SK-N-SH (cell line): ENCODE measurements around the gene CRB1. TPM values are rescaled to one million over a fixed set of nuclear protein-coding genes. Genes with fewer than 3 reads are reported as not detected.

Source experiments
- CTCF ChIA-PET: fragments of 300-600, 350-600 bp; formaldehyde crosslinking; extraction: SDS; loops from one replicate; lab custom pipeline; 2021; lab: Yijun Ruan, JAX
- POLR2A ChIA-PET: fragments of 350-600 bp; sonication (Branson Sonifier 250); formaldehyde crosslinking; extraction: SDS; loops from one replicate; lab custom pipeline; 2020; ENCODE audit warnings: antibody characterized with exemption, inconsistent platforms; lab: Yijun Ruan, JAX
- DNase-seq: peaks from one replicate; pipeline ENCODE4 v3.0.0; 2012
- H2AFZ ChIP-seq: fragments of 200-600 bp; sonication (generic); 2 replicates; pipeline ENCODE4 v1.8.1; 2016; ENCODE audit warnings: antibody characterized with exemption, mild to moderate bottlenecking, low read depth
- H3F3A ChIP-seq: fragments of 200-600 bp; sonication (generic); replicated peaks from 2 replicates; pipeline ENCODE3; 2016; ENCODE audit warnings: antibody characterized with exemption, mild to moderate bottlenecking; ENCODE audit not compliant: insufficient read depth
- H3K27ac ChIP-seq, 2 experiments: fragments of 200-500 bp in 1 of 2; fragments of 200-600 bp in 1 of 2; sonication (Bioruptor generic) in 1 of 2; sonication (generic), shearing (Covaris generic) in 1 of 2; 2 replicates each; pipeline versions ENCODE4 v1.5.1 to v1.6.1; 2014 to 2016; ENCODE audit warnings: low read depth in 2 of 2, inconsistent platforms in 1 of 2, low read length in 1 of 2, mild to moderate bottlenecking in 1 of 2, mixed read lengths in 1 of 2
- H3K27me3 ChIP-seq: fragments of 200-600 bp; sonication (generic), shearing (Covaris generic); 2 replicates; pipeline ENCODE4 v1.6.1; 2016; ENCODE audit warnings: mixed run types; ENCODE audit not compliant: insufficient read depth
- H3K36me3 ChIP-seq, 2 experiments: fragments of 200-500 bp in 1 of 2; fragments of 200-600 bp in 1 of 2; sonication (Bioruptor generic) in 1 of 2; sonication (generic) in 1 of 2; replicated peaks in 1 of 2; 2 replicates each; pipeline versions ENCODE3 to v1.5.1; 2014 to 2016; ENCODE audit warnings: low read length in 1 of 2, mild to moderate bottlenecking in 1 of 2; ENCODE audit not compliant: insufficient read depth in 2 of 2, control insufficient read depth in 1 of 2
- H3K4me1 ChIP-seq, 2 experiments: fragments of 200-500 bp in 1 of 2; fragments of 200-600 bp in 1 of 2; sonication (Bioruptor generic) in 1 of 2; sonication (generic), shearing (Covaris generic) in 1 of 2; 2 replicates each; pipeline versions ENCODE4 v1.5.1 to v1.6.1; 2014 to 2016; ENCODE audit warnings: low read depth in 1 of 2, low read length in 1 of 2, mixed run types in 1 of 2; ENCODE audit not compliant: insufficient read depth in 2 of 2, control insufficient read depth in 1 of 2
- H3K4me2 ChIP-seq: fragments of 200-600 bp; sonication (generic), shearing (Covaris generic); 2 replicates; pipeline ENCODE4 v1.6.1; 2017; ENCODE audit warnings: mixed run types
- H3K4me3 ChIP-seq, 2 experiments: fragments of 200-500 bp in 1 of 2; fragments of 200-600 bp in 1 of 2; sonication (Bioruptor generic) in 1 of 2; sonication (generic), shearing (Covaris generic) in 1 of 2; 2 replicates each; pipeline versions ENCODE4 v1.5.1 to v1.8.1; 2014 to 2016; ENCODE audit warnings: low read depth in 2 of 2, inconsistent platforms in 1 of 2, low read length in 1 of 2, mild to moderate bottlenecking in 1 of 2, mixed read lengths in 1 of 2, moderate library complexity in 1 of 2
- H3K79me2 ChIP-seq: fragments of 200-600 bp; sonication (generic); 2 replicates; pipeline ENCODE4 v1.8.1; 2017; ENCODE audit warnings: mild to moderate bottlenecking; ENCODE audit not compliant: insufficient read depth
- H3K9ac ChIP-seq: fragments of 200-600 bp; sonication (generic); 2 replicates; pipeline ENCODE4 v1.6.1; 2017; ENCODE audit warnings: mixed run types
- H3K9me2 ChIP-seq: fragments of 200-600 bp; sonication (generic); 2 replicates; pipeline ENCODE4 v1.6.1; 2017; ENCODE audit warnings: mixed run types
- H3K9me3 ChIP-seq: fragments of 200-600 bp; sonication (generic); 2 replicates; pipeline ENCODE4 v1.6.1; 2017; ENCODE audit warnings: mixed run types, mild to moderate bottlenecking, moderate library complexity
- H4K20me1 ChIP-seq: fragments of 200-600 bp; sonication (generic); 2 replicates; pipeline ENCODE4 v1.6.1; 2017; ENCODE audit warnings: mild to moderate bottlenecking, mixed run types; ENCODE audit not compliant: insufficient read depth
- CHD2 ChIP-seq: fragments of 150-350 bp; IDR thresholded peaks from 2 replicates; pipeline ENCODE4 v1.6.1; 2018; ENCODE audit warnings: low read length; ENCODE audit not compliant: partially characterized antibody
- ELF1 ChIP-seq: IDR thresholded peaks from 2 replicates; pipeline ENCODE4 v1.4.0; 2012
- EZH2phosphoT487 ChIP-seq: fragments of 200-600 bp; sonication (generic); IDR thresholded peaks from 2 replicates; pipeline ENCODE4 v1.6.1; 2017; ENCODE audit warnings: low read depth, mixed run types, mild to moderate bottlenecking, antibody characterized with exemption, moderate library complexity, borderline replicate concordance
- FOXM1 ChIP-seq: IDR thresholded peaks from 2 replicates; pipeline ENCODE4 v1.4.0; 2012; ENCODE audit warnings: low read depth, mild to moderate bottlenecking
- MEF2A ChIP-seq: IDR thresholded peaks from 2 replicates; pipeline ENCODE4 v1.4.0; 2012; ENCODE audit warnings: low read depth, borderline replicate concordance
- MXI1 ChIP-seq: IDR thresholded peaks from 2 replicates; pipeline ENCODE4 v1.6.1; 2012; ENCODE audit warnings: mild to moderate bottlenecking, low read depth, low read length, improper control_type of control experiment
- NFIC ChIP-seq: IDR thresholded peaks from 2 replicates; pipeline ENCODE4 v1.4.0; 2012; ENCODE audit warnings: borderline replicate concordance
- PBX3 ChIP-seq: IDR thresholded peaks from 2 replicates; pipeline ENCODE4; 2012
- POLR2AphosphoS5 ChIP-seq: IDR thresholded peaks from 2 replicates; pipeline ENCODE4 v1.6.1; 2012; ENCODE audit warnings: low read depth, low read length
- RAD21 ChIP-seq: IDR thresholded peaks from 2 replicates; pipeline ENCODE4 v1.6.1; 2012; ENCODE audit warnings: mild to moderate bottlenecking, low read length
- RCOR1 ChIP-seq: fragments of 150-350 bp; IDR thresholded peaks from 2 replicates; pipeline ENCODE4 v1.6.1; 2017; ENCODE audit warnings: antibody characterized with exemption, low read length
- RXRA ChIP-seq: IDR thresholded peaks from 2 replicates; pipeline ENCODE4 v1.4.0; 2012; ENCODE audit warnings: low read depth, mild to moderate bottlenecking, borderline replicate concordance
- TAF1 ChIP-seq: IDR thresholded peaks from 2 replicates; pipeline ENCODE4 v1.6.1; 2012; ENCODE audit warnings: low read depth, mild to moderate bottlenecking, low read length, moderate library complexity, borderline replicate concordance
- TCF12 ChIP-seq: IDR thresholded peaks from 2 replicates; pipeline ENCODE4 v1.4.0; 2012
- TEAD4 ChIP-seq: IDR thresholded peaks from 2 replicates; pipeline ENCODE4 v1.4.0; 2012; ENCODE audit warnings: mild to moderate bottlenecking, borderline replicate concordance; ENCODE audit not compliant: insufficient read depth
- YY1 ChIP-seq: IDR thresholded peaks from 2 replicates; pipeline ENCODE4 v1.4.0; 2012; ENCODE audit warnings: low read depth, mild to moderate bottlenecking
- ZBTB33 ChIP-seq: IDR thresholded peaks from 2 replicates; pipeline ENCODE4 v1.4.0; 2012; ENCODE audit warnings: low read depth, borderline replicate concordance
- WGBS: methylation state at CpG from one replicate; pipeline ENCODE4 v1.1.6; 2017; ENCODE audit warnings: low lambda C conversion rate; 5-methylcytosine and 5-hydroxymethylcytosine counted together
- polyA plus RNA-seq, 3 experiments: library from polyadenylated mRNA; depleted of rRNA; stranded (reverse); fragments of >200 nt; gene quantifications; 2 replicates each; pipeline ENCODE4 v1.2.3, GENCODE V29; 2012
- TF ChIP-seq, protein P1 (sequence below): IDR thresholded peaks from 2 replicates; pipeline ENCODE4 v1.4.0; 2012; ENCODE audit warnings: low read depth, borderline replicate concordance

The CRB1 gene
- polyA plus RNA-seq, 1 of the 3 experiments (the other 2 are of a cell fraction): 0.13 TPM

- TF ChIP-seq ZBTB33 (no peak), POLR2AphosphoS5 (no peak), YY1 (no peak), MXI1 (no peak), RCOR1 (no peak)
Measured at GRCh38 chr1:197468543-197469175, 200.6 kb downstream of the CRB1 start (continued).

GRCh38 chr1:197469620-197470210, 201.7 kb downstream of the CRB1 start:
- TF ChIP-seq PBX3 (no peak), RCOR1 (no peak), POLR2AphosphoS5 (no peak), TCF12 (no peak), EZH2phosphoT487 (no peak), TEAD4 (no peak), NFIC (no peak), RAD21 (no peak), ELF1 (no peak), TAF1 (no peak), FOXM1 (no peak), MEF2A (no peak), CHD2 (no peak), RXRA (no peak)
- TF ChIP-seq, protein P1, sequence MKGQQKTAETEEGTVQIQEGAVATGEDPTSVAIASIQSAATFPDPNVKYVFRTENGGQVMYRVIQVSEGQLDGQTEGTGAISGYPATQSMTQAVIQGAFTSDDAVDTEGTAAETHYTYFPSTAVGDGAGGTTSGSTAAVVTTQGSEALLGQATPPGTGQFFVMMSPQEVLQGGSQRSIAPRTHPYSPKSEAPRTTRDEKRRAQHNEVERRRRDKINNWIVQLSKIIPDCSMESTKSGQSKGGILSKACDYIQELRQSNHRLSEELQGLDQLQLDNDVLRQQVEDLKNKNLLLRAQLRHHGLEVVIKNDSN: no peak
- H3K4me3 ChIP-seq: no peak overlapping the region
- no peaks in the 10 kb centered on the region for H3K9me2 ChIP-seq
- peak overlapping the region; percentile 40; the same call in 1 of the 2 replicates for H2AFZ ChIP-seq
- no peaks in the 10 kb centered on the region for H3F3A ChIP-seq
- H3K4me1 ChIP-seq: peaks cover 0 to 26% of the 10 kb centered on the region in 2 experiments; a peak in 2 of 4 replicates
- H3K27me3 ChIP-seq: no peaks in the 10 kb centered on the region
- no peaks in the 10 kb centered on the region for H4K20me1 ChIP-seq
- ChIA-PET CTCF (interaction anchor here (0.6 to 0.9 kb wide), 3 partner anchors 11 to 388 kb away, joined by 3 read pairs; no protein-coding TSS in a partner anchor), POLR2A (no interaction called here)
- no peaks in the 10 kb centered on the region for H3K79me2 ChIP-seq
- H3K9ac ChIP-seq: no peak overlapping the region
- no peak overlapping the region for H3K27ac ChIP-seq
- no peaks in the 10 kb centered on the region for H3K9me3 ChIP-seq
- H3K36me3 ChIP-seq: no peaks in the 10 kb centered on the region
- no peak overlapping the region for H3K4me2 ChIP-seq
- 63% methylated on average over 7 of the region's 7 CpGs for WGBS
- no peak for DNase-seq
